SU-DHL-6 (cell line): ENCODE data around the gene ARMC8.

Experiments used
- EZH2phosphoT487 ChIP-seq: fragments of 200-600 bp; sonication (generic), shearing (Covaris generic); conservative IDR thresholded peaks from 2 replicates; pipeline ENCODE4 v1.6.1; 2018; ENCODE audit warnings: mild to moderate bottlenecking, antibody characterized with exemption, low read length, moderate library complexity, mixed read lengths
- TF ChIP-seq, protein P1 (sequence below): fragments of 200-600 bp; sonication (generic); IDR thresholded peaks from one replicate; pipeline ENCODE4 v1.5.1; 2017; ENCODE audit warnings: antibody characterized with exemption, mild to moderate bottlenecking, low read length, moderate library complexity; ENCODE audit not compliant: insufficient read depth, poor library complexity, severe bottlenecking

DNA sequence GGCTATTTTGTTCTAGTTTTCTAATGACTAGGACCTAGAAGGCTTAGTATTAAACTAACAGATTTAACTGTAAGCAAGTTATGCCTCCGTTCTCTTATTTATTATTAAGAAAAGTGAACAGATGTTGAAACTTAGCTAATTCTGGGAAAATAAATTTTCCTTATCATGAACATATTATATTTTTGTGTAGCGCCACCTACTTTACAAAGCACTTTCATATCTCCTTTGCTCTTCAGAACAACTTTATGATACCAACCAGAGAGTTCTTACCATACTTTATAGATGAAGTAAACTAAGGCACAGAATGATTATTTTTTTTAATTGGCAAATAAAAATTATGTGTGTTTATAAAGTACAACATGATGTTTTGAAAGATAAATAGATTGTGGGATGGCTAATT lies 83.1 kb downstream of the ARMC8 start:
- TF ChIP-seq, protein P1, sequence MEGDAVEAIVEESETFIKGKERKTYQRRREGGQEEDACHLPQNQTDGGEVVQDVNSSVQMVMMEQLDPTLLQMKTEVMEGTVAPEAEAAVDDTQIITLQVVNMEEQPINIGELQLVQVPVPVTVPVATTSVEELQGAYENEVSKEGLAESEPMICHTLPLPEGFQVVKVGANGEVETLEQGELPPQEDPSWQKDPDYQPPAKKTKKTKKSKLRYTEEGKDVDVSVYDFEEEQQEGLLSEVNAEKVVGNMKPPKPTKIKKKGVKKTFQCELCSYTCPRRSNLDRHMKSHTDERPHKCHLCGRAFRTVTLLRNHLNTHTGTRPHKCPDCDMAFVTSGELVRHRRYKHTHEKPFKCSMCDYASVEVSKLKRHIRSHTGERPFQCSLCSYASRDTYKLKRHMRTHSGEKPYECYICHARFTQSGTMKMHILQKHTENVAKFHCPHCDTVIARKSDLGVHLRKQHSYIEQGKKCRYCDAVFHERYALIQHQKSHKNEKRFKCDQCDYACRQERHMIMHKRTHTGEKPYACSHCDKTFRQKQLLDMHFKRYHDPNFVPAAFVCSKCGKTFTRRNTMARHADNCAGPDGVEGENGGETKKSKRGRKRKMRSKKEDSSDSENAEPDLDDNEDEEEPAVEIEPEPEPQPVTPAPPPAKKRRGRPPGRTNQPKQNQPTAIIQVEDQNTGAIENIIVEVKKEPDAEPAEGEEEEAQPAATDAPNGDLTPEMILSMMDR = no peak
- TF ChIP-seq EZH2phosphoT487 = no peak
